ENCODE results near the gene VAT1L. TPM values are rescaled to one million over a fixed set of nuclear protein-coding genes. Genes with fewer than 3 reads are reported as not detected.

Gene VAT1L
- total RNA-seq, 1 experiment from 2014 or later, result 19.1 TPM

DNA sequence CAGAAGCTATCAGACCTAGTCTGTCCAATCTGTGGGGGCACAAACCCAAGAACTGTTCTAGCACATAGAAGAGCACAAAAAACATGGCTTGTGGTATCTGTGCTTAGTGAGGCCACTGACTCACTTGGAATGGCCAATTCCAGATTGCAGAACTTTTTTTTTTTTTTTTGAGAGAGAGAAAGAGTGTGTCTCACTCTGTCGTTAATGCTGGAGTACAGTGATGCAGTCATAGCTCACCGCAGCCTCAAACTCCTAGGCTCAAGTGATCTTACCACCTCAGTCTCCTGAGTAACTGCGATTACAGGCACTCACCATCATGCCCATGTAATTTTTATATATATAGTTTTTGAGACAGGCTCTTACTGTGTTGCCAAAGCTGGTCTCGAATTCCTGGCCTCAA lies 156.8 kb downstream of the VAT1L start:
- no peak overlapping the region for H3K27ac Mint-ChIP-seq
- H3K9me3 Mint-ChIP-seq, result peaks cover 21% of the 10 kb centered on the region
- POLR2A ChIA-PET, result no interaction called here
- peaks cover 11% of the 10 kb centered on the region for H3K36me3 Mint-ChIP-seq
- TF ChIP-seq CREB1 (CRISPR knock-in tag; IDR thresholded peaks at IDR 0.05) (no peak), E2F4 (CRISPR knock-in tag; IDR thresholded peaks at IDR 0.05; ENCODE audit: borderline replicate concordance, low read depth) (no peak), OVOL2 (CRISPR knock-in tag; IDR thresholded peaks at IDR 0.05; ENCODE audit: borderline replicate concordance) (no peak), ZNF416 (CRISPR knock-in tag; IDR thresholded peaks at IDR 0.05) (no peak), RORB (CRISPR knock-in tag; IDR thresholded peaks at IDR 0.05) (no peak), ZNF512 (CRISPR knock-in tag; IDR thresholded peaks at IDR 0.05; ENCODE audit: borderline replicate concordance) (no peak), NR2C2 (CRISPR knock-in tag; IDR thresholded peaks at IDR 0.05) (no peak), ZNF263 (CRISPR knock-in tag; IDR thresholded peaks at IDR 0.05; ENCODE audit: low read depth) (no peak), TEAD1 (CRISPR knock-in tag; IDR thresholded peaks at IDR 0.05) (no peak), ZNF317 (CRISPR knock-in tag; IDR thresholded peaks at IDR 0.05; ENCODE audit: borderline replicate concordance, low read depth) (no peak), IRF2 (CRISPR knock-in tag; IDR thresholded peaks at IDR 0.05; ENCODE audit: borderline replicate concordance, low read depth) (no peak), ERG (CRISPR knock-in tag; IDR thresholded peaks at IDR 0.05) (no peak), ZBTB21 (CRISPR knock-in tag; IDR thresholded peaks at IDR 0.05; ENCODE audit: borderline replicate concordance) (no peak), JUN (CRISPR knock-in tag; IDR thresholded peaks at IDR 0.05) (no peak)
- TF ChIP-seq, protein P1, sequence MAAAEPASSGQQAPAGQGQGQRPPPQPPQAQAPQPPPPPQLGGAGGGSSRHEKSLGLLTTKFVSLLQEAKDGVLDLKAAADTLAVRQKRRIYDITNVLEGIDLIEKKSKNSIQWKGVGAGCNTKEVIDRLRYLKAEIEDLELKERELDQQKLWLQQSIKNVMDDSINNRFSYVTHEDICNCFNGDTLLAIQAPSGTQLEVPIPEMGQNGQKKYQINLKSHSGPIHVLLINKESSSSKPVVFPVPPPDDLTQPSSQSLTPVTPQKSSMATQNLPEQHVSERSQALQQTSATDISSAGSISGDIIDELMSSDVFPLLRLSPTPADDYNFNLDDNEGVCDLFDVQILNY (CRISPR knock-in tag; IDR thresholded peaks at IDR 0.05), result no peak
- TF ChIP-seq, protein P2, sequence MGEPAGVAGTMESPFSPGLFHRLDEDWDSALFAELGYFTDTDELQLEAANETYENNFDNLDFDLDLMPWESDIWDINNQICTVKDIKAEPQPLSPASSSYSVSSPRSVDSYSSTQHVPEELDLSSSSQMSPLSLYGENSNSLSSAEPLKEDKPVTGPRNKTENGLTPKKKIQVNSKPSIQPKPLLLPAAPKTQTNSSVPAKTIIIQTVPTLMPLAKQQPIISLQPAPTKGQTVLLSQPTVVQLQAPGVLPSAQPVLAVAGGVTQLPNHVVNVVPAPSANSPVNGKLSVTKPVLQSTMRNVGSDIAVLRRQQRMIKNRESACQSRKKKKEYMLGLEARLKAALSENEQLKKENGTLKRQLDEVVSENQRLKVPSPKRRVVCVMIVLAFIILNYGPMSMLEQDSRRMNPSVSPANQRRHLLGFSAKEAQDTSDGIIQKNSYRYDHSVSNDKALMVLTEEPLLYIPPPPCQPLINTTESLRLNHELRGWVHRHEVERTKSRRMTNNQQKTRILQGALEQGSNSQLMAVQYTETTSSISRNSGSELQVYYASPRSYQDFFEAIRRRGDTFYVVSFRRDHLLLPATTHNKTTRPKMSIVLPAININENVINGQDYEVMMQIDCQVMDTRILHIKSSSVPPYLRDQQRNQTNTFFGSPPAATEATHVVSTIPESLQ (CRISPR knock-in tag; IDR thresholded peaks at IDR 0.05), result no peak
- TF ChIP-seq, protein P3, sequence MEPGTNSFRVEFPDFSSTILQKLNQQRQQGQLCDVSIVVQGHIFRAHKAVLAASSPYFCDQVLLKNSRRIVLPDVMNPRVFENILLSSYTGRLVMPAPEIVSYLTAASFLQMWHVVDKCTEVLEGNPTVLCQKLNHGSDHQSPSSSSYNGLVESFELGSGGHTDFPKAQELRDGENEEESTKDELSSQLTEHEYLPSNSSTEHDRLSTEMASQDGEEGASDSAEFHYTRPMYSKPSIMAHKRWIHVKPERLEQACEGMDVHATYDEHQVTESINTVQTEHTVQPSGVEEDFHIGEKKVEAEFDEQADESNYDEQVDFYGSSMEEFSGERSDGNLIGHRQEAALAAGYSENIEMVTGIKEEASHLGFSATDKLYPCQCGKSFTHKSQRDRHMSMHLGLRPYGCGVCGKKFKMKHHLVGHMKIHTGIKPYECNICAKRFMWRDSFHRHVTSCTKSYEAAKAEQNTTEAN (CRISPR knock-in tag; IDR thresholded peaks at IDR 0.05), result no peak
- TF ChIP-seq, protein P4, sequence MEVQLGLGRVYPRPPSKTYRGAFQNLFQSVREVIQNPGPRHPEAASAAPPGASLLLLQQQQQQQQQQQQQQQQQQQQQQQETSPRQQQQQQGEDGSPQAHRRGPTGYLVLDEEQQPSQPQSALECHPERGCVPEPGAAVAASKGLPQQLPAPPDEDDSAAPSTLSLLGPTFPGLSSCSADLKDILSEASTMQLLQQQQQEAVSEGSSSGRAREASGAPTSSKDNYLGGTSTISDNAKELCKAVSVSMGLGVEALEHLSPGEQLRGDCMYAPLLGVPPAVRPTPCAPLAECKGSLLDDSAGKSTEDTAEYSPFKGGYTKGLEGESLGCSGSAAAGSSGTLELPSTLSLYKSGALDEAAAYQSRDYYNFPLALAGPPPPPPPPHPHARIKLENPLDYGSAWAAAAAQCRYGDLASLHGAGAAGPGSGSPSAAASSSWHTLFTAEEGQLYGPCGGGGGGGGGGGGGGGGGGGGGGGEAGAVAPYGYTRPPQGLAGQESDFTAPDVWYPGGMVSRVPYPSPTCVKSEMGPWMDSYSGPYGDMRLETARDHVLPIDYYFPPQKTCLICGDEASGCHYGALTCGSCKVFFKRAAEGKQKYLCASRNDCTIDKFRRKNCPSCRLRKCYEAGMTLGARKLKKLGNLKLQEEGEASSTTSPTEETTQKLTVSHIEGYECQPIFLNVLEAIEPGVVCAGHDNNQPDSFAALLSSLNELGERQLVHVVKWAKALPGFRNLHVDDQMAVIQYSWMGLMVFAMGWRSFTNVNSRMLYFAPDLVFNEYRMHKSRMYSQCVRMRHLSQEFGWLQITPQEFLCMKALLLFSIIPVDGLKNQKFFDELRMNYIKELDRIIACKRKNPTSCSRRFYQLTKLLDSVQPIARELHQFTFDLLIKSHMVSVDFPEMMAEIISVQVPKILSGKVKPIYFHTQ (CRISPR knock-in tag; IDR thresholded peaks at IDR 0.05), result no peak
- TF ChIP-seq, protein P5, sequence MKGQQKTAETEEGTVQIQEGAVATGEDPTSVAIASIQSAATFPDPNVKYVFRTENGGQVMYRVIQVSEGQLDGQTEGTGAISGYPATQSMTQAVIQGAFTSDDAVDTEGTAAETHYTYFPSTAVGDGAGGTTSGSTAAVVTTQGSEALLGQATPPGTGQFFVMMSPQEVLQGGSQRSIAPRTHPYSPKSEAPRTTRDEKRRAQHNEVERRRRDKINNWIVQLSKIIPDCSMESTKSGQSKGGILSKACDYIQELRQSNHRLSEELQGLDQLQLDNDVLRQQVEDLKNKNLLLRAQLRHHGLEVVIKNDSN (CRISPR knock-in tag; IDR thresholded peaks at IDR 0.05), result no peak
- TF ChIP-seq, protein P6, sequence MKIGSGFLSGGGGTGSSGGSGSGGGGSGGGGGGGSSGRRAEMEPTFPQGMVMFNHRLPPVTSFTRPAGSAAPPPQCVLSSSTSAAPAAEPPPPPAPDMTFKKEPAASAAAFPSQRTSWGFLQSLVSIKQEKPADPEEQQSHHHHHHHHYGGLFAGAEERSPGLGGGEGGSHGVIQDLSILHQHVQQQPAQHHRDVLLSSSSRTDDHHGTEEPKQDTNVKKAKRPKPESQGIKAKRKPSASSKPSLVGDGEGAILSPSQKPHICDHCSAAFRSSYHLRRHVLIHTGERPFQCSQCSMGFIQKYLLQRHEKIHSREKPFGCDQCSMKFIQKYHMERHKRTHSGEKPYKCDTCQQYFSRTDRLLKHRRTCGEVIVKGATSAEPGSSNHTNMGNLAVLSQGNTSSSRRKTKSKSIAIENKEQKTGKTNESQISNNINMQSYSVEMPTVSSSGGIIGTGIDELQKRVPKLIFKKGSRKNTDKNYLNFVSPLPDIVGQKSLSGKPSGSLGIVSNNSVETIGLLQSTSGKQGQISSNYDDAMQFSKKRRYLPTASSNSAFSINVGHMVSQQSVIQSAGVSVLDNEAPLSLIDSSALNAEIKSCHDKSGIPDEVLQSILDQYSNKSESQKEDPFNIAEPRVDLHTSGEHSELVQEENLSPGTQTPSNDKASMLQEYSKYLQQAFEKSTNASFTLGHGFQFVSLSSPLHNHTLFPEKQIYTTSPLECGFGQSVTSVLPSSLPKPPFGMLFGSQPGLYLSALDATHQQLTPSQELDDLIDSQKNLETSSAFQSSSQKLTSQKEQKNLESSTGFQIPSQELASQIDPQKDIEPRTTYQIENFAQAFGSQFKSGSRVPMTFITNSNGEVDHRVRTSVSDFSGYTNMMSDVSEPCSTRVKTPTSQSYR (CRISPR knock-in tag; IDR thresholded peaks at IDR 0.05), result no peak
- no peak for ATAC-seq
- H3K4me3 Mint-ChIP-seq, result no peak overlapping the region
- no peak for DNase-seq (ENCODE audit: low spot score)
- CTCF ChIA-PET, result no interaction called here
- peaks cover 12% of the 10 kb centered on the region for H3K27me3 Mint-ChIP-seq (ENCODE audit: low read depth)
- peaks cover 13% of the 10 kb centered on the region for H3K4me1 Mint-ChIP-seq
